ENCODE results near the gene ADGRF3. TPM values are rescaled to one million over a fixed set of nuclear protein-coding genes. Genes with fewer than 3 reads are reported as not detected.
A peak's percentile ranks its signal among the peaks of the same experiment; 100 is the strongest.
"Not testable (repeated sequence)": the region's sequence is repeated elsewhere in the genome, so short reads cannot be mapped to it uniquely, and the experiment has no call there.

ADGRF3 gene
- total and polyA plus RNA-seq, 12 donors, result 0.03 to 0.72 TPM; not detected in 10

DNA sequence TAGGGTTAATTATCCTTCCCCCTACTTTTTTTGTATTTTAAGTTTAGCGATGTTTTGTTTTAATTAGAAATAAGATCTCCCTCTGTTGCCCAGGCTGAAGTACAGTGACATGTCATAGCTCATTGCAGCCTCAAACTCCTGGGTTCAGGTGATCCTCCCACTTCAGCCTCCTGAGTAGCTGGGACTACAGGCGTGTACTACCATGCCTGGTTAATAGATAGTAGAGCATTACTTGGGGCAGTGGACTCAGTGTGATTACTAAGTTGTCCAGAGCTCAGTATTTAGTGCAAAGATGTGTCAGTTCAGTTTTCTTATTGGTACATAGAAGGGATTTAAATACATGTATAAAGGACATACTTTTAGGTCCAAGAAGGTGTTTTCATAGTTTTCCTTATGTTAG, 9.5 kb upstream of the ADGRF3 start:
- H3K4me3 ChIP-seq, result no peak overlapping the region
- H3K27me3 ChIP-seq, result no peaks in the 10 kb centered on the region
- intact Hi-C loops (cut with DNase I), result no loop called here
- ATAC-seq, result no peak
- TF ChIP-seq, protein P1, sequence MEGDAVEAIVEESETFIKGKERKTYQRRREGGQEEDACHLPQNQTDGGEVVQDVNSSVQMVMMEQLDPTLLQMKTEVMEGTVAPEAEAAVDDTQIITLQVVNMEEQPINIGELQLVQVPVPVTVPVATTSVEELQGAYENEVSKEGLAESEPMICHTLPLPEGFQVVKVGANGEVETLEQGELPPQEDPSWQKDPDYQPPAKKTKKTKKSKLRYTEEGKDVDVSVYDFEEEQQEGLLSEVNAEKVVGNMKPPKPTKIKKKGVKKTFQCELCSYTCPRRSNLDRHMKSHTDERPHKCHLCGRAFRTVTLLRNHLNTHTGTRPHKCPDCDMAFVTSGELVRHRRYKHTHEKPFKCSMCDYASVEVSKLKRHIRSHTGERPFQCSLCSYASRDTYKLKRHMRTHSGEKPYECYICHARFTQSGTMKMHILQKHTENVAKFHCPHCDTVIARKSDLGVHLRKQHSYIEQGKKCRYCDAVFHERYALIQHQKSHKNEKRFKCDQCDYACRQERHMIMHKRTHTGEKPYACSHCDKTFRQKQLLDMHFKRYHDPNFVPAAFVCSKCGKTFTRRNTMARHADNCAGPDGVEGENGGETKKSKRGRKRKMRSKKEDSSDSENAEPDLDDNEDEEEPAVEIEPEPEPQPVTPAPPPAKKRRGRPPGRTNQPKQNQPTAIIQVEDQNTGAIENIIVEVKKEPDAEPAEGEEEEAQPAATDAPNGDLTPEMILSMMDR (IDR thresholded peaks at IDR 0.05), result no peak
- H3K36me3 ChIP-seq, result peaks cover 0 to 8% (median 0%) of the 10 kb centered on the region in 9 donors
- 99 to 100% methylated on average over 2 of the region's 2 CpGs for whole genome bisulfite sequencing, 2 donors
- peaks cover 0 to 4% (median 0%) of the 10 kb centered on the region in 9 donors for H3K4me1 ChIP-seq
- DNase-seq, result no peak
- no peak overlapping the region for H3K27ac ChIP-seq
- H3K9me3 ChIP-seq, result no peaks in the 10 kb centered on the region

DNA sequence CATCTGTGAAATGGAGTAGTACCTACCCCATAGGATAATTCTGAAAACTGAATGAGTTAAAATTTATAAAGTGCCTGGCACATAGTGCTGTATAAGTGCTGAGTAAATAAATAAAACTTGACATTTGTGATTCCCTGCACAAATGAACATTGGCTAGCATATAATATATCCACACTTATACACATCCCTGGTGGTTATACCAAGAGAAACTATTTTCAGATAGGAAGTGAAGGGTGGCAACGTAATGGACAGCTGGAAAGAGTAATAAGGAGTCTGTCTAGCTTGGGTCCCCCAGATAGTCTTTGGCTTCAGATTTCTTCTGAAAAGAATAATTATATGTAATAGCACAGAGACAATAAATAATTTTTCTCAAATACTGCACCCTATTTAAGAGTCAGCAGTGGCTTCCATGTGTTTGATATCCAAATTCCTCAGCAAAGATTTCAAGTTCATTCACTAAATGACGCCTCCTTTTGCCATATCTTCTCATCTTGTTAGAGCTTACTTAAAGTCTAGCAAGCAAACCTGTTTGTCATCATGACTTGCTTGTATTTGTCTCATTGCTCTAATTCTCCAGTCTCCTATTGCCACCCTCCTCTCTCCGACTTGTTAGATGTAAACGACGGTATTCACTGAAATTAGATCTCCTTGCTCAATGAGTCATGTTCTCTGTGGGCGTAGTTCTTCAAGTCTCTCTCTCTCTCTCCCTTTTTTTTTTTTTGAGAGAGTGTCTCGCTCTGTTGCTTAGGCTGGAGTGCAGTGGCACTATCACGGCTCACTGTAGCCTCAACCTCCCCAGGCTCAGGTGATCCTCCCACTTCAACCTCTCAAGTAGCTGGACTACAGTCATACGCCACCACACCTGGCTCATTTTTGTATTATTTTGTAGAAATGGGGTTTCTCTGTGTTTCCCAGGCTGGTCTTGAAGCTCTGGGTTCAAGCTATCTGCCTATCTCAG, 8.7 kb upstream of the ADGRF3 start:
- peaks cover 0 to 8% (median 0%) of the 10 kb centered on the region in 9 donors for H3K36me3 ChIP-seq
- no peak for DNase-seq
- intact Hi-C loops (cut with DNase I), result no loop called here
- H3K9me3 ChIP-seq, result no peaks in the 10 kb centered on the region
- TF ChIP-seq, protein P1 (IDR thresholded peaks at IDR 0.05), result no peak
- H3K4me1 ChIP-seq, result peaks cover 0 to 4% (median 0%) of the 10 kb centered on the region in 9 donors
- peak in 1 of 8 donors; percentile 30 for ATAC-seq
- H3K27ac ChIP-seq, result no peak overlapping the region
- no peaks in the 10 kb centered on the region for H3K27me3 ChIP-seq
- WGBS, 2 donors, result 83 to 88% methylated on average over 9 of the region's 9 CpGs
- no peak overlapping the region for H3K4me3 ChIP-seq

DNA sequence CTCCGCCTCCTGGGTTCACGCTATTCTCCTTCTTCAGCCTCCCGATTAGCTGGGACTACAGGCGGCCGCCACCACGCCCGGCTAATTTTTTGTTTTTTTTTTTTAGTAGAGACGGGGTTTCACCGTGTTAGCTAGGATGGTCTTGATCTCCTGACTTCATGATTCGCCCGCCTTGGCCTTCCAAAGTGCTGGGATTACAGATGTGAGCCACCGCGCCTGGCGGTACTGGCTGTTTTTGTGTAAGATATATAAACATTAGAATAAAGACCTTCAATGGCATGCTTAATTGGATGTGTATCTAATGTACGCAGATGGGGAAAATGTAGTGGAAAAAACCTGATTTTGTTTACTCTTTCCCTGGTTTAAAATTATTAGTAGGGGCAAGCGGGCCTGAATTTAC, 7.9 kb upstream of the ADGRF3 start:
- H3K4me3 ChIP-seq; DNase-seq; H3K27me3 ChIP-seq; H3K36me3 ChIP-seq; H3K4me1 ChIP-seq; ATAC-seq; intact Hi-C loops (cut with DNase I); H3K27ac ChIP-seq; H3K9me3 ChIP-seq: not testable (repeated sequence)
- WGBS, 2 donors, result 98 to 99% methylated on average over 16 of the region's 16 CpGs

DNA sequence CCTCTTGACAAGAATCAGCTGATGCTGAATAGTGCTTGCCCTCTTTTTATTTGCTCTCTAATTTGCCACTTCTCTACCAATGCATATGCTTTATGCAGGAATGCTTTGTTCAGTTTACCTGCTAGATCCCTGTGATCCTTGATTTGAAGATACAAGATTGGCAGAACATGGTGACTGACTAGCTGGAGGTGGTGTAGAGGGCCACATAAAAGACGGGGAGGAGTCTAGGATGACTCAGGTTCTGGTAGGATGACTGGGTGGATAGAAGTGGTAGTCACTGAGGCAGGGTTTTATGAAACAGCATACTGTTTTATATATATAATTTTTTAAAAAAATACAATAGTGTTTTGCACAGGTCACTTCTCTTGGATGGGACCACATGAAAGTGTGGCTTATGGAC, 6.3 kb upstream of the ADGRF3 start:
- Histone ChIP-seq H3K27ac (no peak overlapping the region), H3K4me3 (no peak overlapping the region), H3K4me1 (peaks cover 0 to 9% (median 5%) of the 10 kb centered on the region in 9 donors), H3K36me3 (peaks cover 0 to 8% (median 0%) of the 10 kb centered on the region in 9 donors), H3K9me3 (no peaks in the 10 kb centered on the region), H3K27me3 (no peaks in the 10 kb centered on the region)
- TF ChIP-seq, protein P1 (IDR thresholded peaks at IDR 0.05), result no peak
- intact Hi-C loops (cut with DNase I), result no loop called here
- ATAC-seq (no peak), DNase-seq (no peak)
- WGBS, 2 donors, result 85 to 91% methylated on average over 1 of the region's 1 CpG
